HepG2 (cell line): Measurements from ENCODE around the gene PXDC1. TPM values are rescaled to one million over a fixed set of nuclear protein-coding genes. Genes with fewer than 3 reads are reported as not detected.

Experiments used
- GABPA ChIP-seq, 2 experiments: IDR thresholded peaks; 2 replicates each; pipeline ENCODE4 v1.6.1; 2011 to 2016; ENCODE audit warnings: low read depth in 2 of 2, low read length in 1 of 2, missing biosample characterization in 1 of 2, missing genetic modification characterization in 1 of 2
- HOXA3 ChIP-seq: sonication (generic); formaldehyde crosslinking; IDR thresholded peaks from 2 replicates; pipeline ENCODE4 v1.5.0; 2020; ENCODE audit warnings: missing genetic modification reagents
- HOXA9 ChIP-seq: sonication (generic); formaldehyde crosslinking; IDR thresholded peaks from 2 replicates; pipeline ENCODE4 v1.8.1; 2022; ENCODE audit warnings: missing genetic modification reagents, mild to moderate bottlenecking, moderate library complexity, borderline replicate concordance
- JUNB ChIP-seq: sonication (generic); formaldehyde crosslinking; IDR thresholded peaks from 2 replicates; pipeline ENCODE4 v1.8.0; 2022; ENCODE audit warnings: missing genetic modification reagents, mild to moderate bottlenecking, borderline replicate concordance
- KAT2B ChIP-seq: fragments of 150-350 bp; IDR thresholded peaks from 2 replicates; pipeline ENCODE4 v1.6.1; 2014; ENCODE audit warnings: low read depth, low read length, borderline replicate concordance
- NR1H2 ChIP-seq: sonication (generic); formaldehyde crosslinking; IDR thresholded peaks from 2 replicates; pipeline ENCODE4 v1.8.1; 2022; ENCODE audit warnings: low read depth, missing genetic modification reagents, borderline replicate concordance
- REST ChIP-seq, 2 experiments: IDR thresholded peaks; 2 replicates each; pipeline ENCODE4 v1.6.1; 2011 to 2012; ENCODE audit warnings: low read length in 2 of 2, borderline replicate concordance in 1 of 2, low read depth in 1 of 2, mild to moderate bottlenecking in 1 of 2, moderate library complexity in 1 of 2
- SRSF1 ChIP-seq: fragments of 200-400 bp; formaldehyde crosslinking; optimal IDR thresholded peaks from 2 replicates; pipeline ENCODE3; 2017; ENCODE audit warnings: mild to moderate bottlenecking, low read depth, low read length, moderate library complexity
- STAT6 ChIP-seq: sonication (generic); formaldehyde crosslinking; IDR thresholded peaks from 2 replicates; pipeline ENCODE4 v1.4.0; 2020; ENCODE audit warnings: missing genetic modification reagents, mild to moderate bottlenecking, borderline replicate concordance
- U2AF1 ChIP-seq: fragments of 200-400 bp; formaldehyde crosslinking; optimal IDR thresholded peaks from 2 replicates; pipeline ENCODE3; 2017; ENCODE audit warnings: mild to moderate bottlenecking, low read depth, low read length
- ZBTB49 ChIP-seq: sonication (generic); formaldehyde crosslinking; IDR thresholded peaks from 2 replicates; pipeline ENCODE4 v1.4.0; 2020; ENCODE audit warnings: missing genetic modification reagents, borderline replicate concordance
- ZMAT5 ChIP-seq: sonication (generic); formaldehyde crosslinking; IDR thresholded peaks from 2 replicates; pipeline ENCODE4 v1.5.0; 2020; ENCODE audit warnings: mild to moderate bottlenecking, low read depth, missing genetic modification reagents, borderline replicate concordance
- ZNF101 ChIP-seq: sonication (generic); formaldehyde crosslinking; IDR thresholded peaks from 2 replicates; pipeline ENCODE4 v1.4.0; 2020; ENCODE audit warnings: mild to moderate bottlenecking, low read depth, missing genetic modification reagents, borderline replicate concordance
- ZNF138 ChIP-seq: sonication (generic); formaldehyde crosslinking; IDR thresholded peaks from 2 replicates; pipeline ENCODE4 v1.5.0; 2020; ENCODE audit warnings: mild to moderate bottlenecking, low read depth, missing genetic modification reagents
- ZNF512 ChIP-seq: sonication (generic); formaldehyde crosslinking; IDR thresholded peaks from 2 replicates; pipeline ENCODE4 v1.4.0; 2020; ENCODE audit warnings: mild to moderate bottlenecking, missing genetic modification reagents
- ZSCAN31 ChIP-seq: sonication (generic); formaldehyde crosslinking; IDR thresholded peaks from 2 replicates; pipeline ENCODE4 v1.5.0; 2020; ENCODE audit warnings: low read depth, mild to moderate bottlenecking, missing genetic modification reagents
- polyA plus RNA-seq, 8 experiments: library from polyadenylated mRNA; depleted of rRNA in 3 of 8; stranded (reverse) in 7 of 8; unstranded in 1 of 8; fragments of >200 nt; fragmentation: Illumina TruSeq in 4 of 8; extraction: Trizol in 4 of 8; gene quantifications; 2 replicates each; pipeline versions ENCODE4 v1.2.1 to v1.2.3, GENCODE V29; 2011 to 2016; ENCODE audit warnings: low read depth in 4 of 8, missing spikeins in 1 of 8, mixed read lengths in 1 of 8; ENCODE audit not compliant: insufficient read depth in 1 of 8
- total RNA-seq, 5 experiments: library from RNA; depleted of rRNA; stranded (reverse); fragments of >200 nt; fragmentation: Illumina TruSeq; extraction: Trizol; gene quantifications; 2 replicates each; pipeline ENCODE4 v1.2.3, GENCODE V29; 2016; ENCODE audit warnings: low read depth in 1 of 5

Gene PXDC1
- total and polyA plus RNA-seq, 2 of the 13 experiments (the other 11 are each of a cell fraction or from before 2014, with no cell fraction given): 32.4 to 34.7 TPM

GRCh38 chr6:3788408-3789017 is 37.0 kb upstream of the PXDC1 start (continued):
- TF ChIP-seq ZNF101 (CRISPR knock-in tag): no peak
- TF ChIP-seq U2AF1: no peak
- TF ChIP-seq JUNB (CRISPR knock-in tag): no peak
- TF ChIP-seq ZNF512 (CRISPR knock-in tag): 0 out of 2 replicates have a peak, but pooled peaks have one; percentile 68
- TF ChIP-seq HOXA3 (CRISPR knock-in tag): no peak; the same call in 1 of the 2 replicates
- peak; percentile 87; the same call in 1 of the 2 replicates for TF ChIP-seq HOXA9 (CRISPR knock-in tag)
- TF ChIP-seq SRSF1: no peak
- TF ChIP-seq STAT6: no peak; the same call in 1 of the 2 replicates
- no peak for TF ChIP-seq KAT2B
- TF ChIP-seq NR1H2 (CRISPR knock-in tag): no peak
- no peak for TF ChIP-seq ZSCAN31
- TF ChIP-seq GABPA (IDR thresholded peaks at IDR 0.05; ENCODE audit: low read depth, low read length): no peak
- TF ChIP-seq GABPA (CRISPR knock-in tag; IDR thresholded peaks at IDR 0.05; ENCODE audit: low read depth): no peak
- TF ChIP-seq ZBTB49 (CRISPR knock-in tag): no peak
- no peak; the same call in 1 of the 2 replicates for TF ChIP-seq ZNF138 (CRISPR knock-in tag)
- TF ChIP-seq REST (IDR thresholded peaks at IDR 0.05; ENCODE audit: borderline replicate concordance in 1 of 2, low read depth in 1 of 2, low read length in 2 of 2): no peak
- no peak for TF ChIP-seq ZMAT5 (CRISPR knock-in tag)
